Measurements from ENCODE around the gene EN1.

GRCh38 chr2:118837621-118838020 is 9.8 kb downstream of the EN1 start:
- TF ChIP-seq, protein P1, sequence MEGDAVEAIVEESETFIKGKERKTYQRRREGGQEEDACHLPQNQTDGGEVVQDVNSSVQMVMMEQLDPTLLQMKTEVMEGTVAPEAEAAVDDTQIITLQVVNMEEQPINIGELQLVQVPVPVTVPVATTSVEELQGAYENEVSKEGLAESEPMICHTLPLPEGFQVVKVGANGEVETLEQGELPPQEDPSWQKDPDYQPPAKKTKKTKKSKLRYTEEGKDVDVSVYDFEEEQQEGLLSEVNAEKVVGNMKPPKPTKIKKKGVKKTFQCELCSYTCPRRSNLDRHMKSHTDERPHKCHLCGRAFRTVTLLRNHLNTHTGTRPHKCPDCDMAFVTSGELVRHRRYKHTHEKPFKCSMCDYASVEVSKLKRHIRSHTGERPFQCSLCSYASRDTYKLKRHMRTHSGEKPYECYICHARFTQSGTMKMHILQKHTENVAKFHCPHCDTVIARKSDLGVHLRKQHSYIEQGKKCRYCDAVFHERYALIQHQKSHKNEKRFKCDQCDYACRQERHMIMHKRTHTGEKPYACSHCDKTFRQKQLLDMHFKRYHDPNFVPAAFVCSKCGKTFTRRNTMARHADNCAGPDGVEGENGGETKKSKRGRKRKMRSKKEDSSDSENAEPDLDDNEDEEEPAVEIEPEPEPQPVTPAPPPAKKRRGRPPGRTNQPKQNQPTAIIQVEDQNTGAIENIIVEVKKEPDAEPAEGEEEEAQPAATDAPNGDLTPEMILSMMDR (conservative IDR thresholded peaks at IDR 0.05), result no peak
- no peak for TF ChIP-seq ZFX (IDR thresholded peaks at IDR 0.05)

All from C4-2B (cell line).